Testis (tissue), 2 donors: ENCODE data around the gene PDSS1.

Experiments used
- CTCF ChIP-seq, 3 experiments: fragments of 450-650 bp in 2 of 3; fragments of 200-600 bp in 1 of 3; sonication (generic) in 1 of 3; IDR thresholded peaks; one replicate each; pipeline ENCODE4 v1.5.1; 2016 to 2019; ENCODE audit warnings: antibody characterized with exemption in 3 of 3, mild to moderate bottlenecking in 2 of 3, moderate library complexity in 1 of 3
- POLR2A ChIP-seq: fragments of 450-650 bp; IDR thresholded peaks from one replicate; pipeline ENCODE4 v1.6.1; 2017; ENCODE audit warnings: antibody characterized with exemption, mild to moderate bottlenecking, moderate library complexity

GRCh38 chr10:26700884-26701630, 3.6 kb downstream of the PDSS1 start:
- no peak for TF ChIP-seq CTCF (IDR thresholded peaks at IDR 0.05)
- TF ChIP-seq POLR2A: no peak
